CD4-positive, alpha-beta T cell (primary cell): ENCODE data around the gene CEP112. TPM values are rescaled to one million over a fixed set of nuclear protein-coding genes. Genes with fewer than 3 reads are reported as not detected.

Experiments
- ATAC-seq: fragments of 200-7000 bp; cut with Tn5 transposase; one replicate; pipeline ENCODE4 v1.10.0; 2022; ENCODE audit warnings: mild to moderate bottlenecking; ENCODE audit not compliant: poor library complexity
- CTCF ChIA-PET: fragments of 350-600 bp; sonication (Branson Sonifier 250); formaldehyde crosslinking; loops from one replicate; lab custom pipeline; 2021; ENCODE audit warnings: antibody characterized with exemption, inconsistent platforms; lab: Charles Lee
- POLR2A ChIA-PET: fragments of 350-600 bp; sonication (Branson Sonifier 250); formaldehyde crosslinking; loops from one replicate; lab custom pipeline; 2021; ENCODE audit warnings: antibody characterized with exemption, inconsistent platforms; lab: Charles Lee
- DNase-seq, 14 experiments: peaks; one replicate each; pipeline ENCODE4 v3.0.0-alpha.2; 2013 to 2020; ENCODE audit warnings: mixed read lengths in 2 of 14
- H3K27ac ChIP-seq, 2 donors: one replicate each; pipeline versions ENCODE4 v1.5.1 to v1.7.0; 2013; ENCODE audit warnings: low read length in 2 of 2, low read depth in 1 of 2, mild to moderate bottlenecking in 1 of 2
- H3K27me3 ChIP-seq, 2 experiments: 1 replicate in 1 of 2; 2 replicates in 1 of 2; pipeline versions ENCODE4 v1.6.1 to v1.7.0; 2013; ENCODE audit warnings: low read length in 2 of 2, control low read depth in 1 of 2, mild to moderate bottlenecking in 1 of 2, moderate library complexity in 1 of 2; ENCODE audit not compliant: insufficient read depth in 2 of 2, control insufficient read depth in 1 of 2
- H3K36me3 ChIP-seq: one replicate; pipeline ENCODE4 v1.6.1; 2013; ENCODE audit warnings: low read length, control low read depth; ENCODE audit not compliant: insufficient read depth
- H3K4me1 ChIP-seq: one replicate; pipeline ENCODE4 v1.6.1; 2013; ENCODE audit warnings: low read length, control low read depth; ENCODE audit not compliant: insufficient read depth
- H3K4me3 ChIP-seq: one replicate; pipeline ENCODE4 v1.5.1; 2013; ENCODE audit warnings: mild to moderate bottlenecking, low read length, moderate library complexity
- H3K9me3 ChIP-seq, 2 experiments: 1 replicate in 1 of 2; 2 replicates in 1 of 2; pipeline versions ENCODE4 v1.6.1 to v1.7.0; 2013; ENCODE audit warnings: low read length in 2 of 2, mild to moderate bottlenecking in 2 of 2, control low read depth in 1 of 2, moderate library complexity in 1 of 2; ENCODE audit not compliant: control insufficient read depth in 1 of 2, insufficient read depth in 1 of 2
- H3K27ac Mint-ChIP-seq: one replicate; pipeline ENCODE4 v1.8.0; 2020; ENCODE audit warnings: mixed read lengths
- H3K27me3 Mint-ChIP-seq: one replicate; pipeline ENCODE4 v1.8.0; 2021; ENCODE audit warnings: mixed read lengths
- H3K36me3 Mint-ChIP-seq: one replicate; pipeline ENCODE4 v1.8.0; 2021; ENCODE audit warnings: low read depth, mixed read lengths
- H3K4me1 Mint-ChIP-seq: one replicate; pipeline ENCODE4 v1.8.0; 2021; ENCODE audit warnings: low read depth, mixed read lengths
- H3K4me3 Mint-ChIP-seq: one replicate; pipeline ENCODE4 v1.8.0; 2020; ENCODE audit warnings: mild to moderate bottlenecking, mixed read lengths
- H3K9me3 Mint-ChIP-seq: one replicate; pipeline ENCODE4 v1.8.0; 2020; ENCODE audit warnings: mixed read lengths
- CTCF ChIP-seq: fragments of 200-600 bp; IDR thresholded peaks from one replicate; pipeline ENCODE4 v1.8.0; 2022; ENCODE audit warnings: antibody characterized with exemption, mild to moderate bottlenecking
- intact Hi-C, 2 experiments: fragments of 100-400 bp; cut with DNase I in 1 of 2; cut with micrococcal nuclease in 1 of 2; formaldehyde crosslinking; loops; one replicate each; pipeline versions ENCODE4 v1.15.1 to v1.9.0; 2023 to 2025; cut with DNase I, micrococcal nuclease
- total RNA-seq, 174 experiments: library from RNA in 2 of 174; stranded (reverse) in 2 of 174; gene quantifications; one replicate each; pipeline ENCODE4 v1.2.3 and lab custom pipeline; 2021 to 2026

Gene CEP112
- total RNA-seq, 2 experiments from 2014 or later = 1.6 to 2.2 TPM

DNA sequence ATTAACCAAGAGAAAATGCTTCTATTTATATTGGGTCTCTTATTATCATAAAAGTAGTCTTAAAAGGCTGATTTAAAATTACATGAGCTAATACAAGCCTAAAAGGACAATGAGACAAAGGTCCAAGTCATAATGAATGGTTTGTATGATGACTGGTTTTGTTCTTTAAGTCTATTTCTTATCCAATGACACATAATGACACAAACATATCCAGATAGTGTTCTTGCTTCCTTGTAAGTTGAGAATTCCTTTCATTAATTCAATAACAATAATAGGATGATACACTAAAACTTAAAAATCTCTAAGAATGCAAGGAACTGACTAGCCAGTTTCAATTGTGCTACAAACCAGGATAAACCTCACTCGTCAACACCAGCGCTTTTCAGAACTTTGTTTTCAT, 244.1 kb downstream of the CEP112 start:
- Histone ChIP-seq H3K36me3 (no peaks in the 10 kb centered on the region), H3K4me1 (no peaks in the 10 kb centered on the region), H3K27ac (no peak overlapping the region), H3K9me3 (no peaks in the 10 kb centered on the region), H3K27me3 (no peaks in the 10 kb centered on the region), H3K4me3 (no peak overlapping the region)
- H3K4me3 Mint-ChIP-seq = no peak overlapping the region
- no peak overlapping the region for H3K27ac Mint-ChIP-seq
- intact Hi-C loops = loop anchor here in 1 of 2 experiments (10.0 kb wide), 1 partner anchor 63 kb away; no protein-coding TSS in a partner anchor
- ATAC-seq (no peak), DNase-seq (no peak)
- CTCF ChIA-PET = no interaction called here
- H3K36me3 Mint-ChIP-seq = no peaks in the 10 kb centered on the region
- no peaks in the 10 kb centered on the region for H3K4me1 Mint-ChIP-seq
- no peaks in the 10 kb centered on the region for H3K27me3 Mint-ChIP-seq
- TF ChIP-seq CTCF = no peak
- no peaks in the 10 kb centered on the region for H3K9me3 Mint-ChIP-seq
- POLR2A ChIA-PET = no interaction called here

DNA sequence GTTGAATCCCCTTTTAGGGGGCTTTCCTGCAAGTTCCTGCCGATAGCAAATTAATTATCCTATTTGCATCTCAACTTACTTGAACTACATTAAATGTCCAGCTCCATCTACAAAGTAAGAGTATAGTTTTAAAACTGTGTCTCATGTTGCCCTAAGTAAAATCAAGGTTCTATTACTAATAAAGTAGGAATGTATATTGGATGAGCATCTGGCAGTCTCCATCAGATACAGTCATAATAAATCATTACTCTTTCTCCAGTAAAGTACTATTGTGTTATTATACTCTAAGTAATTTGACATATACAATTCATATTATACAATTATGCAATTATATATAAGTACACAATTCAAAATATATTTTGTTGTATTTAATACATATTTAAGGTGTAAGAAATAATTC, 249.3 kb downstream of the CEP112 start:
- intact Hi-C loops = loop anchor here in 1 of 2 experiments (10.0 kb wide), 1 partner anchor 58 kb away; no protein-coding TSS in a partner anchor
- Mint-ChIP-seq H3K27me3 (no peaks in the 10 kb centered on the region), H3K4me1 (no peaks in the 10 kb centered on the region), H3K4me3 (no peak overlapping the region), H3K9me3 (no peaks in the 10 kb centered on the region), H3K27ac (no peak overlapping the region), H3K36me3 (no peaks in the 10 kb centered on the region)
- Histone ChIP-seq H3K9me3 (no peaks in the 10 kb centered on the region), H3K27me3 (no peaks in the 10 kb centered on the region), H3K4me1 (no peaks in the 10 kb centered on the region), H3K27ac (no peak overlapping the region), H3K4me3 (no peak overlapping the region), H3K36me3 (no peaks in the 10 kb centered on the region)
- ATAC-seq (no peak), DNase-seq (no peak)
- TF ChIP-seq CTCF = no peak
- POLR2A ChIA-PET = no interaction called here
- CTCF ChIA-PET = interaction anchor here (1.9 kb wide), 1 partner anchor 23 kb away, joined by 5 read pairs; no protein-coding TSS in a partner anchor

GRCh38 chr17:65941356-65941899, 250.5 kb downstream of the CEP112 start:
- no peaks in the 10 kb centered on the region for H3K9me3 ChIP-seq
- ChIA-PET CTCF (interaction anchor here (1.9 kb wide), 1 partner anchor 24 kb away, joined by 5 read pairs; no protein-coding TSS in a partner anchor), POLR2A (no interaction called here)
- H3K4me1 ChIP-seq = no peaks in the 10 kb centered on the region
- H3K9me3 Mint-ChIP-seq = no peaks in the 10 kb centered on the region
- H3K27me3 ChIP-seq = no peaks in the 10 kb centered on the region
- no peak for ATAC-seq
- no peak for DNase-seq
- H3K27ac ChIP-seq = no peak overlapping the region
- intact Hi-C loops = loop anchor here in 1 of 2 experiments (10.0 kb wide), 1 partner anchor 57 kb away; no protein-coding TSS in a partner anchor
- H3K36me3 Mint-ChIP-seq = no peaks in the 10 kb centered on the region
- no peak overlapping the region for H3K27ac Mint-ChIP-seq
- TF ChIP-seq CTCF = no peak
- H3K4me3 ChIP-seq = no peak overlapping the region
- H3K36me3 ChIP-seq = no peaks in the 10 kb centered on the region
- no peaks in the 10 kb centered on the region for H3K27me3 Mint-ChIP-seq
- H3K4me3 Mint-ChIP-seq = no peak overlapping the region
- no peaks in the 10 kb centered on the region for H3K4me1 Mint-ChIP-seq
